ENCODE measurements around the gene WDR5.

WDR5 gene

DNA sequence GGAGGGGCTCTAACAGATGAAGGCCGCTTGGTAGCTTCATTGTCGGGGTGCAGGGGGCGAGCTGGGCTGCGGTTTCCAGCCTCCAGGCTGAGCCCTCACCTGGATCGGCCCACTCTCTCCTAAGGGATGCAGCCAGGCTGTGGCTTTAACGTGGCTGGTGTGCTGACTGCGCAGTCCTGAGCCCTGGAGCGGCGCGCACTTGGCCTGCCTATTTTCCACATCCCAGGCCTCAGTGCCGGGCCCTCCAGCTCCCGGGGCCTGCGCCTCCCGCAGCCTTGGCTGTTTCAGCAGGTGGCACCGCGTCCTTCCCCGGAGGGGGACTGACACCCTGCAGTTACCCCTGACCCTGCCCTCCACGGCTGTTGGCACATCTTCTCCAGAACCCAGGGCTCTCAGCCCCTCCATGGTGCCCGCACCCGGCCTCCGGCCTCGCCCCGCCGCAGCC lies 27.1 kb downstream of the WDR5 start:
- H3K36me3 ChIP-seq (ENCODE audit: control insufficient read depth in 2 of 2, insufficient read depth in 1 of 2, low read length in 2 of 2), result peaks cover 0 to 27% of the 10 kb centered on the region in 2 experiments; a peak in 2 of 3 replicates
- POLR2A ChIA-PET, result no interaction called here
- no peaks in the 10 kb centered on the region; the same call in 1 of the 2 replicates for H3K4me1 ChIP-seq (ENCODE audit: control insufficient read depth, insufficient read depth, low read length)
- no peaks in the 10 kb centered on the region for H3K9me3 ChIP-seq (ENCODE audit: control insufficient read depth, insufficient read depth, low read depth, low read length)
- CTCF ChIA-PET, result interaction anchor here (1.1 kb wide), 2 partner anchors 8 to 280 kb away, joined by 3 read pairs; no protein-coding TSS in a partner anchor
- no peak overlapping the region for H3K4me3 ChIP-seq (ENCODE audit: low read depth, low read length)
- no peak for TF ChIP-seq ZNF37A (tag by site-specific recombination; IDR thresholded peaks at IDR 0.05)
- TF ChIP-seq, protein P1, sequence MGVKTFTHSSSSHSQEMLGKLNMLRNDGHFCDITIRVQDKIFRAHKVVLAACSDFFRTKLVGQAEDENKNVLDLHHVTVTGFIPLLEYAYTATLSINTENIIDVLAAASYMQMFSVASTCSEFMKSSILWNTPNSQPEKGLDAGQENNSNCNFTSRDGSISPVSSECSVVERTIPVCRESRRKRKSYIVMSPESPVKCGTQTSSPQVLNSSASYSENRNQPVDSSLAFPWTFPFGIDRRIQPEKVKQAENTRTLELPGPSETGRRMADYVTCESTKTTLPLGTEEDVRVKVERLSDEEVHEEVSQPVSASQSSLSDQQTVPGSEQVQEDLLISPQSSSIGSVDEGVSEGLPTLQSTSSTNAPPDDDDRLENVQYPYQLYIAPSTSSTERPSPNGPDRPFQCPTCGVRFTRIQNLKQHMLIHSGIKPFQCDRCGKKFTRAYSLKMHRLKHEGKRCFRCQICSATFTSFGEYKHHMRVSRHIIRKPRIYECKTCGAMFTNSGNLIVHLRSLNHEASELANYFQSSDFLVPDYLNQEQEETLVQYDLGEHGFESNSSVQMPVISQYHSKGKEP (tag by site-specific recombination; IDR thresholded peaks at IDR 0.05), result no peak
- no peak for TF ChIP-seq GLIS1 (tag by site-specific recombination; IDR thresholded peaks at IDR 0.05)
- no peak for TF ChIP-seq ZNF792 (tag by site-specific recombination; IDR thresholded peaks at IDR 0.05)
- no peak for TF ChIP-seq IKZF3 (tag by site-specific recombination; IDR thresholded peaks at IDR 0.05)
- TF ChIP-seq, protein P2, sequence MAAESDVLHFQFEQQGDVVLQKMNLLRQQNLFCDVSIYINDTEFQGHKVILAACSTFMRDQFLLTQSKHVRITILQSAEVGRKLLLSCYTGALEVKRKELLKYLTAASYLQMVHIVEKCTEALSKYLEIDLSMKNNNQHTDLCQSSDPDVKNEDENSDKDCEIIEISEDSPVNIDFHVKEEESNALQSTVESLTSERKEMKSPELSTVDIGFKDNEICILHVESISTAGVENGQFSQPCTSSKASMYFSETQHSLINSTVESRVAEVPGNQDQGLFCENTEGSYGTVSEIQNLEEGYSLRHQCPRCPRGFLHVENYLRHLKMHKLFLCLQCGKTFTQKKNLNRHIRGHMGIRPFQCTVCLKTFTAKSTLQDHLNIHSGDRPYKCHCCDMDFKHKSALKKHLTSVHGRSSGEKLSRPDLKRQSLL (tag by site-specific recombination; IDR thresholded peaks at IDR 0.05), result no peak
- no peak for TF ChIP-seq KLF9 (tag by site-specific recombination; IDR thresholded peaks at IDR 0.05; ENCODE audit: low read depth)
- TF ChIP-seq ZBTB8A (tag by site-specific recombination; IDR thresholded peaks at IDR 0.05), result no peak
- TF ChIP-seq, protein P3, sequence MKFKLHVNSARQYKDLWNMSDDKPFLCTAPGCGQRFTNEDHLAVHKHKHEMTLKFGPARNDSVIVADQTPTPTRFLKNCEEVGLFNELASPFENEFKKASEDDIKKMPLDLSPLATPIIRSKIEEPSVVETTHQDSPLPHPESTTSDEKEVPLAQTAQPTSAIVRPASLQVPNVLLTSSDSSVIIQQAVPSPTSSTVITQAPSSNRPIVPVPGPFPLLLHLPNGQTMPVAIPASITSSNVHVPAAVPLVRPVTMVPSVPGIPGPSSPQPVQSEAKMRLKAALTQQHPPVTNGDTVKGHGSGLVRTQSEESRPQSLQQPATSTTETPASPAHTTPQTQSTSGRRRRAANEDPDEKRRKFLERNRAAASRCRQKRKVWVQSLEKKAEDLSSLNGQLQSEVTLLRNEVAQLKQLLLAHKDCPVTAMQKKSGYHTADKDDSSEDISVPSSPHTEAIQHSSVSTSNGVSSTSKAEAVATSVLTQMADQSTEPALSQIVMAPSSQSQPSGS (tag by site-specific recombination; IDR thresholded peaks at IDR 0.05; ENCODE audit: low read depth), result no peak
- TF ChIP-seq, protein P4, sequence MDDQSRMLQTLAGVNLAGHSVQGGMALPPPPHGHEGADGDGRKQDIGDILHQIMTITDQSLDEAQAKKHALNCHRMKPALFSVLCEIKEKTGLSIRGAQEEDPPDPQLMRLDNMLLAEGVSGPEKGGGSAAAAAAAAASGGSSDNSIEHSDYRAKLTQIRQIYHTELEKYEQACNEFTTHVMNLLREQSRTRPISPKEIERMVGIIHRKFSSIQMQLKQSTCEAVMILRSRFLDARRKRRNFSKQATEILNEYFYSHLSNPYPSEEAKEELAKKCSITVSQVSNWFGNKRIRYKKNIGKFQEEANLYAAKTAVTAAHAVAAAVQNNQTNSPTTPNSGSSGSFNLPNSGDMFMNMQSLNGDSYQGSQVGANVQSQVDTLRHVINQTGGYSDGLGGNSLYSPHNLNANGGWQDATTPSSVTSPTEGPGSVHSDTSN (CRISPR knock-in tag; IDR thresholded peaks at IDR 0.05), result no peak
- no peak for TF ChIP-seq ZNF138 (tag by site-specific recombination; IDR thresholded peaks at IDR 0.05; ENCODE audit: borderline replicate concordance)
- TF ChIP-seq, protein P5, sequence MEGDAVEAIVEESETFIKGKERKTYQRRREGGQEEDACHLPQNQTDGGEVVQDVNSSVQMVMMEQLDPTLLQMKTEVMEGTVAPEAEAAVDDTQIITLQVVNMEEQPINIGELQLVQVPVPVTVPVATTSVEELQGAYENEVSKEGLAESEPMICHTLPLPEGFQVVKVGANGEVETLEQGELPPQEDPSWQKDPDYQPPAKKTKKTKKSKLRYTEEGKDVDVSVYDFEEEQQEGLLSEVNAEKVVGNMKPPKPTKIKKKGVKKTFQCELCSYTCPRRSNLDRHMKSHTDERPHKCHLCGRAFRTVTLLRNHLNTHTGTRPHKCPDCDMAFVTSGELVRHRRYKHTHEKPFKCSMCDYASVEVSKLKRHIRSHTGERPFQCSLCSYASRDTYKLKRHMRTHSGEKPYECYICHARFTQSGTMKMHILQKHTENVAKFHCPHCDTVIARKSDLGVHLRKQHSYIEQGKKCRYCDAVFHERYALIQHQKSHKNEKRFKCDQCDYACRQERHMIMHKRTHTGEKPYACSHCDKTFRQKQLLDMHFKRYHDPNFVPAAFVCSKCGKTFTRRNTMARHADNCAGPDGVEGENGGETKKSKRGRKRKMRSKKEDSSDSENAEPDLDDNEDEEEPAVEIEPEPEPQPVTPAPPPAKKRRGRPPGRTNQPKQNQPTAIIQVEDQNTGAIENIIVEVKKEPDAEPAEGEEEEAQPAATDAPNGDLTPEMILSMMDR (tag by site-specific recombination; IDR thresholded peaks at IDR 0.05), result no peak
- no peak for TF ChIP-seq ZFHX2 (tag by site-specific recombination; conservative IDR thresholded peaks at IDR 0.05)
- TF ChIP-seq ZNF768 (tag by site-specific recombination; IDR thresholded peaks at IDR 0.05), result no peak
- no peak for TF ChIP-seq ZNF121 (tag by site-specific recombination; IDR thresholded peaks at IDR 0.05)
- no peak for TF ChIP-seq ZNF549 (tag by site-specific recombination; IDR thresholded peaks at IDR 0.05)
- TF ChIP-seq KLF1 (tag by site-specific recombination; IDR thresholded peaks at IDR 0.05), result no peak
- no peak overlapping the region for H3K27ac ChIP-seq (ENCODE audit: extremely low read depth, low read depth, low read length)
